Mesendoderm (in vitro differentiated cells): ENCODE results near the gene PPARG.

Experiments used
- DNase-seq: peaks from one replicate; pipeline ENCODE4 v3.0.0; 2013
- H2AK5ac ChIP-seq: 2 replicates; pipeline ENCODE4 v1.6.1; 2013; ENCODE audit warnings: low read length, inconsistent platforms
- H2BK120ac ChIP-seq: 2 replicates; pipeline ENCODE4 v1.6.1; 2013; ENCODE audit warnings: low read depth, mild to moderate bottlenecking, low read length, moderate library complexity, mixed read lengths
- H2BK15ac ChIP-seq: replicated peaks from 2 replicates; pipeline ENCODE4 v1.6.1; 2013; ENCODE audit warnings: low read depth, mild to moderate bottlenecking, moderate library complexity
- H2BK5ac ChIP-seq: 2 replicates; pipeline ENCODE4 v1.6.1; 2013; ENCODE audit warnings: low read length, inconsistent platforms
- H3K18ac ChIP-seq: 2 replicates; pipeline ENCODE4 v1.6.1; 2013; ENCODE audit warnings: mild to moderate bottlenecking, low read length, mixed read lengths
- H3K23ac ChIP-seq: one replicate; pipeline ENCODE4 v1.6.1; 2013; ENCODE audit warnings: low read length
- H3K27ac ChIP-seq: 2 replicates; pipeline ENCODE4 v1.5.1; 2013; ENCODE audit warnings: low read depth, mild to moderate bottlenecking, inconsistent platforms, low read length, moderate library complexity
- H3K27me3 ChIP-seq: 2 replicates; pipeline ENCODE4 v1.6.1; 2013; ENCODE audit warnings: low read length, control low read depth, mild to moderate bottlenecking, inconsistent platforms; ENCODE audit not compliant: insufficient read depth, poor library complexity
- H3K36me3 ChIP-seq: 2 replicates; pipeline ENCODE4 v1.6.1; 2013; ENCODE audit warnings: low read length, inconsistent platforms; ENCODE audit not compliant: control insufficient read depth, insufficient read depth
- H3K4ac ChIP-seq: one replicate; pipeline ENCODE4 v1.6.1; 2013; ENCODE audit warnings: low read depth, mild to moderate bottlenecking, low read length, moderate library complexity
- H3K4me1 ChIP-seq: 2 replicates; pipeline ENCODE4 v1.6.1; 2013; ENCODE audit warnings: low read depth, low read length, inconsistent platforms; ENCODE audit not compliant: control insufficient read depth
- H3K4me2 ChIP-seq: 2 replicates; pipeline ENCODE4 v1.6.1; 2013; ENCODE audit warnings: low read length
- H3K4me3 ChIP-seq: 2 replicates; pipeline ENCODE4 v1.5.1; 2013; ENCODE audit warnings: mild to moderate bottlenecking, low read length
- H3K56ac ChIP-seq: one replicate; pipeline ENCODE4 v1.6.1; 2013; ENCODE audit warnings: low read length
- H3K79me1 ChIP-seq: 2 replicates; pipeline ENCODE4 v1.6.1; 2013; ENCODE audit warnings: low read length, inconsistent platforms
- H3K79me2 ChIP-seq: 2 replicates; pipeline ENCODE4 v1.6.1; 2013; ENCODE audit warnings: mild to moderate bottlenecking, low read length; ENCODE audit not compliant: control insufficient read depth, insufficient read depth
- H3K9ac ChIP-seq: 2 replicates; pipeline ENCODE4 v1.6.1; 2013; ENCODE audit warnings: low read length, inconsistent platforms
- H4K5ac ChIP-seq: one replicate; pipeline ENCODE4 v1.6.1; 2013; ENCODE audit warnings: low read length
- H4K8ac ChIP-seq: one replicate; pipeline ENCODE4 v1.6.1; 2013; ENCODE audit warnings: low read depth, mild to moderate bottlenecking, control low read depth, low read length, moderate library complexity
- WGBS: extraction: QIAGEN DNeasy Blood & Tissue Kit; methylation state at CpG from one replicate; pipeline ENCODE4 v1.1.7; 2013; ENCODE audit warnings: low lambda C conversion rate, missing lambda C conversion rate; ENCODE audit not compliant: insufficient coverage; ENCODE audit errors: extremely low coverage; 5-methylcytosine and 5-hydroxymethylcytosine counted together

PPARG gene

GRCh38 chr3:12371525-12372140 lies 82.8 kb downstream of the PPARG start:
- Histone ChIP-seq H2BK120ac (no peak overlapping the region), H3K4me1 (no peaks in the 10 kb centered on the region), H4K8ac (no peak overlapping the region), H3K4ac (no peak overlapping the region), H3K36me3 (no peaks in the 10 kb centered on the region), H3K27ac (no peak overlapping the region), H2BK15ac (no peak overlapping the region), H3K56ac (no peak overlapping the region), H3K79me2 (no peaks in the 10 kb centered on the region), H3K4me3 (no peak overlapping the region), H3K79me1 (no peaks in the 10 kb centered on the region), H3K4me2 (no peak overlapping the region), H3K18ac (no peak overlapping the region), H2AK5ac (no peak overlapping the region), H3K9ac (no peak overlapping the region), H3K23ac (no peak overlapping the region), H3K27me3 (no peaks in the 10 kb centered on the region), H2BK5ac (no peak overlapping the region), H4K5ac (no peak overlapping the region)
- WGBS, result no CpG with 5 or more reads among the region's 6 CpGs
- DNase-seq, result no peak

DNA sequence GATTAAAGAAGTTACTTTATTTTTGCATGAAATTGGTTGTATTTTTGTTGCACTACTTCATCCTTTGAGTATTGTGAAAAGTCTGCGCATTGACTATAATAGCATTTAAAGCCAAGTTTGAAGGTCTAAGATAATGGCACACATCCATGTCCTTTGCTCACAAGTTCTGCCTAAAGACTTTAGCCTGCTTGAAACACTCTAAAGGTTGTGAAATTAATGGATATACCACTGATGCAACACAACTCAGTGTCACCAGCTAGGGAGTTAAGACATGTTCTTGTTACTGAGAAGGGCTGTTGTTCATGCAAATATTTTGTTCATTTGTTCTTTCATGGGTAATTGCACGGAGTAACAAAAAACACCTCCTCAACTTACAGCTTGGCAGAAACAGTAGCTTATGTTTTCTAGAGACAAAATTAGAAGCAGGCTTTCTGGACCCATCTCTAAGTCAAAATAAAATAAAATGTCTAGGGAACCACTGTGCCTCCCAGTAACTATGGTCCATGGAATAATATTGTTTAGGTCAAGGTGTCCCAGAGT lies 83.9 kb downstream of the PPARG start:
- no CpG with 5 or more reads among the region's 2 CpGs for WGBS
- no peak overlapping the region for H2BK15ac ChIP-seq
- no peak overlapping the region for H2AK5ac ChIP-seq
- H3K56ac ChIP-seq, result no peak overlapping the region
- no peak overlapping the region for H4K5ac ChIP-seq
- H3K18ac ChIP-seq, result no peak overlapping the region
- H3K79me1 ChIP-seq, result no peaks in the 10 kb centered on the region
- H3K36me3 ChIP-seq, result no peaks in the 10 kb centered on the region
- H4K8ac ChIP-seq, result no peak overlapping the region
- H3K4me2 ChIP-seq, result no peak overlapping the region
- H3K27ac ChIP-seq, result no peak overlapping the region
- no peaks in the 10 kb centered on the region for H3K79me2 ChIP-seq
- no peak overlapping the region for H2BK5ac ChIP-seq
- H3K4me3 ChIP-seq, result no peak overlapping the region
- no peak overlapping the region for H3K9ac ChIP-seq
- no peak overlapping the region for H2BK120ac ChIP-seq
- H3K4ac ChIP-seq, result no peak overlapping the region
- no peaks in the 10 kb centered on the region for H3K27me3 ChIP-seq
- H3K23ac ChIP-seq, result no peak overlapping the region
- no peak for DNase-seq
- H3K4me1 ChIP-seq, result no peaks in the 10 kb centered on the region

DNA sequence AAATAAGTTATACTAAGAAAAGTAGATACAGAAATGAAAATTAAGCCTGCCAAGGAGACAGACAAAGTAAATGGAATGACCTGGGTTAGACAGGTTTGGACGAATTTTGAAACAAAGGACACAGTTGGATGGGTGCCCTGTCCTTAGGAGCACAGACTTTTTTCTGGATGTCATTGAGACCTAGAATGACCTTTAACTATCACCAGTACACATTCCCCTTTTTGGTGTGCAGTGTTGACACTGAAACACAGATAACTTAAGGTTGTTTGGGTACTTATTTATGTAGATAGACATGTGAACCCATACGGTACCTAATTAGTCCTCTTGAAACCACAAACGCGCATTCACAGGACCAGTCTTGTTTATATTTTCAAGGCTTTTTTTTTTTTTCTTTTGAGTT lies 86.7 kb downstream of the PPARG start:
- Histone ChIP-seq H3K4me2 (no peak overlapping the region), H3K23ac (no peak overlapping the region), H4K8ac (no peak overlapping the region), H3K4me1 (no peaks in the 10 kb centered on the region), H4K5ac (no peak overlapping the region), H3K79me2 (no peaks in the 10 kb centered on the region), H3K4me3 (no peak overlapping the region), H2BK15ac (no peak overlapping the region), H3K27ac (no peak overlapping the region), H2BK120ac (no peak overlapping the region), H3K56ac (no peak overlapping the region), H3K9ac (no peak overlapping the region), H2AK5ac (no peak overlapping the region), H3K36me3 (no peaks in the 10 kb centered on the region), H2BK5ac (no peak overlapping the region), H3K79me1 (no peaks in the 10 kb centered on the region), H3K27me3 (no peaks in the 10 kb centered on the region), H3K4ac (no peak overlapping the region), H3K18ac (no peak overlapping the region)
- WGBS, result no CpG with 5 or more reads among the region's 4 CpGs
- DNase-seq, result no peak

DNA sequence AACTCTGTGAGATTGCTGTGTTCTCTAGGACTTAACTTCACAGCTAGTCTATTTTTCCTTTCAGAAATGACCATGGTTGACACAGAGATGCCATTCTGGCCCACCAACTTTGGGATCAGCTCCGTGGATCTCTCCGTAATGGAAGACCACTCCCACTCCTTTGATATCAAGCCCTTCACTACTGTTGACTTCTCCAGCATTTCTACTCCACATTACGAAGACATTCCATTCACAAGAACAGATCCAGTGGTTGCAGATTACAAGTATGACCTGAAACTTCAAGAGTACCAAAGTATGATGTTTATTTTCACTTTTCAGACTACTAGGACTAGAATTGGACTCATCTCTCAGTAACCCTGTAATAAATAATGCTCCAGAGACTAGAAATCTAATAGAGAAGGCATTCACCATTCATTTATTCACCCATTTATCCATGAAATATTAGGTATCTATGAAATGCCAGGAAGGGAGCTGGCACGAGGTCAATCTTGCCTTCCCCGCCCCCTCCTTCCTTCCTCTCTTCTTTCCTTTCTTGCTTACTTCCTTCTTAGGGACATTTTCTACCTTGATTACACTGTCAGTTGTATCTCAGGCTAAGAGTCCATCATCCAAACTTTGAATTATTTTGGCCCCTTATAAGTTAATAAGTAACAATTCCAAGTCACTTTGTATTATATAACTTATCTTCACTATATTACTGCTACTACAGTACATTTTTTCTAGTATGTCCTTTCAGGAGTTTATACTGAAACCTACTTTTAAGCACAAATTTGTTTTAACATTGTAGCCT lies 91.0 kb downstream of the PPARG start:
- Histone ChIP-seq H3K27me3 (no peaks in the 10 kb centered on the region), H2AK5ac (no peak overlapping the region), H3K18ac (no peak overlapping the region), H2BK120ac (no peak overlapping the region), H2BK5ac (no peak overlapping the region), H2BK15ac (no peak overlapping the region), H3K4me1 (no peaks in the 10 kb centered on the region), H3K79me2 (no peaks in the 10 kb centered on the region), H3K27ac (no peak overlapping the region), H3K36me3 (no peaks in the 10 kb centered on the region), H3K79me1 (no peaks in the 10 kb centered on the region), H3K4me3 (no peak overlapping the region), H3K23ac (no peak overlapping the region), H3K4ac (no peak overlapping the region), H3K56ac (no peak overlapping the region), H3K4me2 (no peak overlapping the region), H3K9ac (no peak overlapping the region), H4K8ac (no peak overlapping the region), H4K5ac (no peak overlapping the region)
- DNase-seq, result no peak
- WGBS, result no CpG with 5 or more reads among the region's 5 CpGs

- H3K23ac ChIP-seq, result no peak overlapping the region
- H2BK120ac ChIP-seq, result no peak overlapping the region
- WGBS, result no CpG with 5 or more reads among the region's 3 CpGs
- H3K4me3 ChIP-seq, result no peak overlapping the region
- no peak overlapping the region for H3K18ac ChIP-seq
- no peak overlapping the region for H4K5ac ChIP-seq
- H2BK15ac ChIP-seq, result no peak overlapping the region
- H3K27ac ChIP-seq, result no peak overlapping the region
- H3K79me2 ChIP-seq, result no peaks in the 10 kb centered on the region
- H4K8ac ChIP-seq, result no peak overlapping the region
- H3K9ac ChIP-seq, result no peak overlapping the region
- H3K4me2 ChIP-seq, result no peak overlapping the region
- no peaks in the 10 kb centered on the region for H3K27me3 ChIP-seq
- no peaks in the 10 kb centered on the region for H3K4me1 ChIP-seq
- H2AK5ac ChIP-seq, result no peak overlapping the region
- no peaks in the 10 kb centered on the region for H3K79me1 ChIP-seq
- H3K36me3 ChIP-seq, result no peaks in the 10 kb centered on the region
- no peak overlapping the region for H2BK5ac ChIP-seq
- no peak for DNase-seq
- H3K56ac ChIP-seq, result no peak overlapping the region
- H3K4ac ChIP-seq, result no peak overlapping the region
Observed at GRCh38 chr3:12380461-12380860, 91.6 kb downstream of the PPARG start.
